K562 (cell line): ENCODE results near the gene DPM1. TPM values are rescaled to one million over a fixed set of nuclear protein-coding genes. Genes with fewer than 3 reads are reported as not detected.

Source experiments
- ATAC-seq: fragments of 200-7000 bp; cut with Tn5 transposase; 3 replicates; pipeline ENCODE4 v1.9.1; 2020; ENCODE audit warnings: moderate library complexity
- BruUV-seq: library from RNA; stranded (reverse); fragments of 400-500 nt; replicated peaks from 2 replicates; lab custom pipeline; 2021; lab: Mats Ljungman, UMichigan
- CTCF ChIA-PET: fragments of 300-600 bp; formaldehyde crosslinking; extraction: SDS; loops from one replicate; lab custom pipeline; 2021; ENCODE audit warnings: low intra/inter-chr PET ratio; lab: Yijun Ruan, JAX
- POLR2A ChIA-PET: fragments of 300-600, 350-650 bp; sonication (Branson Sonifier 250); formaldehyde crosslinking; extraction: SDS; loops from one replicate; lab custom pipeline; 2021; ENCODE audit warnings: antibody characterized with exemption, inconsistent platforms; lab: Yijun Ruan, JAX
- DNase-seq, 4 experiments: peaks; one replicate each; pipeline versions ENCODE4 v3.0.0 to v3.0.0-alpha.2; 2011 to 2018; ENCODE audit warnings: low spot score in 3 of 4, mixed read lengths in 3 of 4; ENCODE audit errors: extremely low read depth in 1 of 4
- FAIRE-seq: peaks from 2 replicates; lab custom pipeline; 2011; peaks lifted over from hg19 to GRCh38; lab: Jason Lieb, UNC
- H2AFZ ChIP-seq: 2 replicates; pipeline ENCODE4 v1.6.0; 2011; ENCODE audit warnings: low read depth, low read length, control low read depth, inconsistent platforms
- H3K27ac ChIP-seq: fragments of 200-600 bp; 3 replicates; pipeline ENCODE4 v1.8.0; 2011; ENCODE audit warnings: low read depth, mild to moderate bottlenecking, control low read depth, inconsistent platforms, low read length, moderate library complexity, mixed read lengths; ENCODE audit errors: extremely low read depth
- H3K27me3 ChIP-seq, 2 experiments: fragments of 300-600 bp in 1 of 2; 2 replicates in 1 of 2; 3 replicates in 1 of 2; pipeline versions ENCODE4 v1.6.0 to v1.8.0; 2011; ENCODE audit warnings: inconsistent platforms in 2 of 2, low read length in 2 of 2, mild to moderate bottlenecking in 1 of 2, mixed read lengths in 1 of 2, moderate library complexity in 1 of 2; ENCODE audit not compliant: control insufficient read depth in 2 of 2, insufficient read depth in 2 of 2
- H3K36me3 ChIP-seq: fragments of 300-600 bp; 3 replicates; pipeline ENCODE4 v1.8.0; 2011; ENCODE audit warnings: mild to moderate bottlenecking, low read length, inconsistent platforms; ENCODE audit not compliant: control insufficient read depth, insufficient read depth
- H3K4me1 ChIP-seq, 2 experiments: fragments of 200-600 bp in 1 of 2; replicated peaks in 1 of 2; 2 replicates in 1 of 2; 3 replicates in 1 of 2; pipeline versions ENCODE4 v1.5.1 to v1.8.0; 2011; ENCODE audit warnings: inconsistent platforms in 2 of 2, low read length in 2 of 2, mild to moderate bottlenecking in 1 of 2, mixed read lengths in 1 of 2, moderate library complexity in 1 of 2; ENCODE audit not compliant: control insufficient read depth in 2 of 2, insufficient read depth in 2 of 2
- H3K4me2 ChIP-seq: 2 replicates; pipeline ENCODE4 v1.6.1; 2011; ENCODE audit warnings: low read length, control low read depth, inconsistent platforms, mixed read lengths; ENCODE audit not compliant: insufficient read depth
- H3K4me3 ChIP-seq: fragments of 200-600 bp; sonication (generic), shearing (Covaris generic); 2 replicates; pipeline ENCODE4 v1.5.1; 2016; ENCODE audit warnings: control low read depth, inconsistent platforms
- H3K79me2 ChIP-seq: fragments of 200-600 bp; 3 replicates; pipeline ENCODE4 v1.8.0; 2011; ENCODE audit warnings: low read length, inconsistent platforms; ENCODE audit not compliant: control insufficient read depth, insufficient read depth
- H3K9ac ChIP-seq, 2 experiments: 2 replicates each; pipeline versions ENCODE4 v1.6.0 to v1.6.1; 2011; ENCODE audit warnings: low read depth in 2 of 2, low read length in 2 of 2, control low read depth in 1 of 2, inconsistent platforms in 1 of 2, mild to moderate bottlenecking in 1 of 2, mixed read lengths in 1 of 2; ENCODE audit not compliant: insufficient read depth in 1 of 2
- H3K9me1 ChIP-seq: one replicate; pipeline ENCODE4 v1.6.0; 2011; ENCODE audit warnings: inconsistent platforms, mild to moderate bottlenecking, low read length, moderate library complexity; ENCODE audit not compliant: control insufficient read depth, insufficient read depth
- H3K9me3 ChIP-seq: replicated peaks from 2 replicates; pipeline ENCODE4 v1.5.1; 2011; ENCODE audit warnings: low read depth, low read length, inconsistent platforms; ENCODE audit not compliant: control insufficient read depth, insufficient read depth
- H4K20me1 ChIP-seq: replicated peaks from 2 replicates; pipeline ENCODE4 v1.6.1; 2011; ENCODE audit warnings: low read length, inconsistent platforms, mixed read lengths; ENCODE audit not compliant: control insufficient read depth, insufficient read depth
- DIDO1 ChIP-seq: fragments of 450-650 bp; IDR thresholded peaks from 2 replicates; pipeline ENCODE4 v1.6.1; 2016; ENCODE audit warnings: low read depth, missing biosample characterization, missing genetic modification characterization
- FOS ChIP-seq: IDR thresholded peaks from 3 replicates; pipeline ENCODE4 v1.6.1; 2011; ENCODE audit not compliant: insufficient read length; ENCODE audit errors: extremely low read depth
- OTX1 ChIP-seq: fragments of 450-650 bp; formaldehyde crosslinking; IDR thresholded peaks from 2 replicates; pipeline ENCODE4 v1.4.0; 2022; ENCODE audit warnings: mild to moderate bottlenecking
- PURB ChIP-seq: sonication (generic); formaldehyde crosslinking; IDR thresholded peaks from 2 replicates; pipeline ENCODE4 v1.9.0; 2021; ENCODE audit warnings: low read depth, mild to moderate bottlenecking, missing genetic modification reagents
- WGBS: fragments of 100-300 bp; shearing (Covaris generic); methylation state at CpG from one replicate; pipeline ENCODE4 v1.1.6; 2016; ENCODE audit warnings: low coverage, mixed read lengths; ENCODE audit not compliant: insufficient coverage; ENCODE audit errors: missing lambda C conversion rate; 5-methylcytosine and 5-hydroxymethylcytosine counted together
- in situ Hi-C: fragments of 300-500 bp; cut with MboI; formaldehyde crosslinking; loops from 4 replicates; pipeline ENCODE4 v1.15.0; 2018; ENCODE audit warnings: inconsistent platforms, mixed read lengths
- intact Hi-C: fragments of 100-400 bp; cut with micrococcal nuclease; formaldehyde crosslinking; loops from 2 replicates; pipeline ENCODE4 v1.14.2; 2022
- polyA plus RNA-seq, 8 experiments: library from polyadenylated mRNA; depleted of rRNA in 4 of 8; stranded (reverse) in 5 of 8; unstranded in 3 of 8; fragments of >200 nt; fragmentation: Nextera tagmentation in 2 of 8; fragmentation: Illumina TruSeq in 1 of 8; extraction: Ambion mirVana in 2 of 8; extraction: Trizol in 1 of 8; gene quantifications; 2 replicates each; pipeline versions ENCODE4 v1.2.1 to v1.2.3, GENCODE V29; 2011 to 2014; ENCODE audit warnings: inconsistent platforms in 1 of 8, missing spikeins in 1 of 8
- total RNA-seq, 7 experiments: library from RNA; depleted of rRNA in 6 of 7; stranded (reverse); fragments of >200 nt in 6 of 7; fragmentation: Illumina TruSeq in 2 of 7; extraction: Trizol in 2 of 7; gene quantifications; 2 replicates each; pipeline versions ENCODE4 v1.2.1 to v1.2.3, GENCODE V29; 2011 to 2021; ENCODE audit warnings: low replicate concordance in 1 of 7
- TF ChIP-seq, protein P1 (sequence below), 2 experiments: fragments of 450-650 bp in 1 of 2; sonication (generic) in 1 of 2; formaldehyde crosslinking in 1 of 2; IDR thresholded peaks in 1 of 2; conservative IDR thresholded peaks in 1 of 2; 2 replicates each; pipeline versions ENCODE4 v1.6.1 to v1.8.1; 2016 to 2023; ENCODE audit warnings: mild to moderate bottlenecking in 2 of 2, moderate library complexity in 2 of 2, inconsistent platforms in 1 of 2, missing genetic modification reagents in 1 of 2
- TF ChIP-seq, protein P2 (sequence below): fragments of 450-650 bp; IDR thresholded peaks from 2 replicates; pipeline ENCODE4 v1.6.1; 2018; ENCODE audit not compliant: partially characterized antibody
- TF ChIP-seq, protein P3 (sequence below): fragments of 250-450 bp; sonication (Bioruptor Pico); IDR thresholded peaks from 2 replicates; pipeline ENCODE4 v1.4.0; 2020; ENCODE audit warnings: mild to moderate bottlenecking, moderate library complexity, borderline replicate concordance

The DPM1 gene
- total and polyA plus RNA-seq, 9 of the 15 experiments (the other 6 are each of a cell fraction or from before 2014, with no cell fraction given): 75.2 to 190 (median 153) TPM

DNA sequence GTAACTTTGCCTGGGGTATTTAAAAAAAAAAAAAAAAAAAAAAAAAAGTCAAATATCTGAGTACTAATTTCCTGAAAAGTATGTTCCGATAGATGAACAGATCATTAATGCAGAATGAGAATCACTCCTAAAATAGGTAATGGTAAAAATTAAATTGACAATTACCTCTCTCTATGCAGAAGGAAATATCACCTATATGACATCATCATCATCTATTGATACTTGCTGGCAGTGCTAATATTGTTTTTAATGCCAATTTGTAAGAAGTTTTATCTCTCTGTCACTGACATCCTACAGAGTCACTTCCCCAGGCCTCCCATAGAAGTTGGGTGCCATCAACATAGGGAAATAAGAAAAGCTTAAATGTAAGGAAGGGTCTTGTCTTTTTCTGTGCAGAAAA is 57.0 kb downstream of the DPM1 start:
- ChIA-PET CTCF (no interaction called here), POLR2A (interaction anchor here (0.9 to 1.9 kb wide), 2 partner anchors 11 to 14 kb away, joined by 3 to 4 read pairs; no protein-coding TSS in a partner anchor)
- H3K9me3 ChIP-seq: no peaks in the 10 kb centered on the region
- no peaks in the 10 kb centered on the region for H3K27me3 ChIP-seq
- peaks cover 9% of the 10 kb centered on the region for H3K9me1 ChIP-seq
- no peak overlapping the region for H3K4me3 ChIP-seq
- ATAC-seq (no peak), DNase-seq (no peak), FAIRE-seq (no peak)
- no peak overlapping the region for H3K27ac ChIP-seq
- H3K4me1 ChIP-seq: peaks cover 4 to 35% of the 10 kb centered on the region in 2 experiments
- H3K4me2 ChIP-seq: no peak overlapping the region
- H3K79me2 ChIP-seq: peaks cover 79% of the 10 kb centered on the region
- 100% methylated on average over 1 of the region's 1 CpG for WGBS
- H4K20me1 ChIP-seq: peaks cover 21% of the 10 kb centered on the region; the same call in 1 of the 2 replicates
- intact Hi-C loops: no loop called here
- H2AFZ ChIP-seq: no peak overlapping the region
- in situ Hi-C loops: no loop called here
- no peak overlapping the region for H3K9ac ChIP-seq
- no TSS peak for BruUV-seq
- TF ChIP-seq FOS: no peak
- H3K36me3 ChIP-seq: peaks cover 81% of the 10 kb centered on the region

DNA sequence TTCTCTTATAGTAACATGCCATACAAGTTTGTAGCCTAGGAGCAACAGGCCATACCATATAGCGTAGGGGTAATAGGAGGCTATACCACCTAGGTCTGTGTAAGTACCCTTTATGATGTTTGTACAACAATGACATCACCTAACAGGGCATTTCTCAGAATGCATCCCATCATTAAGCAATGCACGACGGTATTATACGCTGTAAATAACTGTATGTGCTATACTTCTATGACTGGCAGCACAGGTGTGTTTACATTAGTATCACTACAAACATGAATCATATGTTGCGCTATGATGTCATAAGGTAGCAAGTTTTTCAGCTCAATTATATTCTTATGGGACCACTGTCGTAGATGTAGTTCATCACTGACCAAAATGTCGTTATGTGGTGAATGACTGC is 58.1 kb downstream of the DPM1 start:
- peaks cover 9% of the 10 kb centered on the region for H3K9me1 ChIP-seq
- POLR2A ChIA-PET: interaction anchor here (0.6 to 1.9 kb wide), 3 partner anchors 15 to 19 kb away, joined by 3 to 4 read pairs (median 3); no protein-coding TSS in a partner anchor
- H4K20me1 ChIP-seq: peaks cover 19% of the 10 kb centered on the region; the same call in 1 of the 2 replicates
- no peaks in the 10 kb centered on the region for H3K27me3 ChIP-seq
- DNase-seq (no peak), ATAC-seq (no peak), FAIRE-seq (no peak)
- in situ Hi-C loops (no loop called here), intact Hi-C loops (no loop called here)
- no peak overlapping the region for H3K27ac ChIP-seq
- peaks cover 0 to 32% of the 10 kb centered on the region in 2 experiments for H3K4me1 ChIP-seq
- no peak overlapping the region for H3K4me2 ChIP-seq
- WGBS: 96% methylated on average over 7 of the region's 7 CpGs
- H3K9me3 ChIP-seq: no peaks in the 10 kb centered on the region
- no peak overlapping the region for H2AFZ ChIP-seq
- H3K79me2 ChIP-seq: peaks cover 68% of the 10 kb centered on the region
- no peak overlapping the region for H3K9ac ChIP-seq
- no TSS peak for BruUV-seq
- CTCF ChIA-PET: no interaction called here
- H3K4me3 ChIP-seq: no peak overlapping the region
- H3K36me3 ChIP-seq: peaks cover 78% of the 10 kb centered on the region
- TF ChIP-seq, protein P1, sequence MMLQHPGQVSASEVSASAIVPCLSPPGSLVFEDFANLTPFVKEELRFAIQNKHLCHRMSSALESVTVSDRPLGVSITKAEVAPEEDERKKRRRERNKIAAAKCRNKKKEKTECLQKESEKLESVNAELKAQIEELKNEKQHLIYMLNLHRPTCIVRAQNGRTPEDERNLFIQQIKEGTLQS (IDR thresholded peaks at IDR 0.05): peak; percentile 34
- TF ChIP-seq, protein P1 (CRISPR knock-in tag; conservative IDR thresholded peaks at IDR 0.05): no peak
- TF ChIP-seq OTX1 (CRISPR knock-in tag): no peak
- TF ChIP-seq, protein P2, sequence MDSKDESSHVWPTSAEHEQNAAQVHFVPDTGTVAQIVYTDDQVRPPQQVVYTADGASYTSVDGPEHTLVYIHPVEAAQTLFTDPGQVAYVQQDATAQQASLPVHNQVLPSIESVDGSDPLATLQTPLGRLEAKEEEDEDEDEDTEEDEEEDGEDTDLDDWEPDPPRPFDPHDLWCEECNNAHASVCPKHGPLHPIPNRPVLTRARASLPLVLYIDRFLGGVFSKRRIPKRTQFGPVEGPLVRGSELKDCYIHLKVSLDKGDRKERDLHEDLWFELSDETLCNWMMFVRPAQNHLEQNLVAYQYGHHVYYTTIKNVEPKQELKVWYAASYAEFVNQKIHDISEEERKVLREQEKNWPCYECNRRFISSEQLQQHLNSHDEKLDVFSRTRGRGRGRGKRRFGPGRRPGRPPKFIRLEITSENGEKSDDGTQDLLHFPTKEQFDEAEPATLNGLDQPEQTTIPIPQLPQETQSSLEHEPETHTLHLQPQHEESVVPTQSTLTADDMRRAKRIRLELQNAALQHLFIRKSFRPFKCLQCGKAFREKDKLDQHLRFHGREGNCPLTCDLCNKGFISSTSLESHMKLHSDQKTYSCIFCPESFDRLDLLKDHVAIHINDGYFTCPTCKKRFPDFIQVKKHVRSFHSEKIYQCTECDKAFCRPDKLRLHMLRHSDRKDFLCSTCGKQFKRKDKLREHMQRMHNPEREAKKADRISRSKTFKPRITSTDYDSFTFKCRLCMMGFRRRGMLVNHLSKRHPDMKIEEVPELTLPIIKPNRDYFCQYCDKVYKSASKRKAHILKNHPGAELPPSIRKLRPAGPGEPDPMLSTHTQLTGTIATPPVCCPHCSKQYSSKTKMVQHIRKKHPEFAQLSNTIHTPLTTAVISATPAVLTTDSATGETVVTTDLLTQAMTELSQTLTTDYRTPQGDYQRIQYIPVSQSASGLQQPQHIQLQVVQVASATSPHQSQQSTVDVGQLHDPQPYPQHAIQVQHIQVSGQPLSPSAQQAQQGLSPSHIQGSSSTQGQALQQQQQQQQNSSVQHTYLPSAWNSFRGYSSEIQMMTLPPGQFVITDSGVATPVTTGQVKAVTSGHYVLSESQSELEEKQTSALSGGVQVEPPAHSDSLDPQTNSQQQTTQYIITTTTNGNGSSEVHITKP: peak; percentile 42
- no peak for TF ChIP-seq DIDO1 (tag)
- no peak for TF ChIP-seq PURB (CRISPR knock-in tag)
- TF ChIP-seq, protein P3, sequence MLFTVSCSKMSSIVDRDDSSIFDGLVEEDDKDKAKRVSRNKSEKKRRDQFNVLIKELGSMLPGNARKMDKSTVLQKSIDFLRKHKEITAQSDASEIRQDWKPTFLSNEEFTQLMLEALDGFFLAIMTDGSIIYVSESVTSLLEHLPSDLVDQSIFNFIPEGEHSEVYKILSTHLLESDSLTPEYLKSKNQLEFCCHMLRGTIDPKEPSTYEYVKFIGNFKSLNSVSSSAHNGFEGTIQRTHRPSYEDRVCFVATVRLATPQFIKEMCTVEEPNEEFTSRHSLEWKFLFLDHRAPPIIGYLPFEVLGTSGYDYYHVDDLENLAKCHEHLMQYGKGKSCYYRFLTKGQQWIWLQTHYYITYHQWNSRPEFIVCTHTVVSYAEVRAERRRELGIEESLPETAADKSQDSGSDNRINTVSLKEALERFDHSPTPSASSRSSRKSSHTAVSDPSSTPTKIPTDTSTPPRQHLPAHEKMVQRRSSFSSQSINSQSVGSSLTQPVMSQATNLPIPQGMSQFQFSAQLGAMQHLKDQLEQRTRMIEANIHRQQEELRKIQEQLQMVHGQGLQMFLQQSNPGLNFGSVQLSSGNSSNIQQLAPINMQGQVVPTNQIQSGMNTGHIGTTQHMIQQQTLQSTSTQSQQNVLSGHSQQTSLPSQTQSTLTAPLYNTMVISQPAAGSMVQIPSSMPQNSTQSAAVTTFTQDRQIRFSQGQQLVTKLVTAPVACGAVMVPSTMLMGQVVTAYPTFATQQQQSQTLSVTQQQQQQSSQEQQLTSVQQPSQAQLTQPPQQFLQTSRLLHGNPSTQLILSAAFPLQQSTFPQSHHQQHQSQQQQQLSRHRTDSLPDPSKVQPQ (CRISPR knock-in tag): no peak
